H1 (cell line): ENCODE measurements around the gene HNRNPAB. TPM values are rescaled to one million over a fixed set of nuclear protein-coding genes. Genes with fewer than 3 reads are reported as not detected.

ENCODE experiments used
- CTCF ChIA-PET: fragments of 300-600 bp; sonication (Branson Sonifier 250); formaldehyde crosslinking; loops from one replicate; lab custom pipeline; 2021; ENCODE audit not compliant: partially characterized antibody; lab: Charles Lee
- POLR2A ChIA-PET: fragments of 300-600 bp; sonication (Branson Sonifier 250); formaldehyde crosslinking; loops from one replicate; lab custom pipeline; 2021; ENCODE audit warnings: inconsistent platforms; ENCODE audit not compliant: partially characterized antibody; lab: Charles Lee
- DNase-seq, 2 experiments: peaks; one replicate each; pipeline versions ENCODE4 v3.0.0 to v3.0.0-alpha.2; 2010 to 2022; ENCODE audit warnings: low spot score in 2 of 2, low read depth in 1 of 2, mixed read lengths in 1 of 2
- FAIRE-seq: peaks from 2 replicates; lab custom pipeline; 2011; peaks lifted over from hg19 to GRCh38; lab: Jason Lieb, UNC
- H2AFZ ChIP-seq: 2 replicates; pipeline ENCODE4 v1.8.1; 2012; ENCODE audit warnings: low read length, inconsistent platforms
- H2AK5ac ChIP-seq: 2 replicates; pipeline ENCODE4 v1.6.1; 2013; ENCODE audit warnings: low read depth, low read length
- H2BK120ac ChIP-seq: replicated peaks from 2 replicates; pipeline ENCODE3; 2013; ENCODE audit warnings: low read depth, low read length, inconsistent platforms
- H2BK12ac ChIP-seq: 2 replicates; pipeline ENCODE4 v1.6.1; 2013; ENCODE audit warnings: low read depth, low read length
- H2BK15ac ChIP-seq: 2 replicates; pipeline ENCODE4 v1.6.1; 2013; ENCODE audit warnings: low read length
- H2BK20ac ChIP-seq: 2 replicates; pipeline ENCODE4 v1.6.1; 2013; ENCODE audit warnings: low read length
- H2BK5ac ChIP-seq: 2 replicates; pipeline ENCODE4 v1.6.1; 2013; ENCODE audit warnings: low read depth, low read length
- H3K14ac ChIP-seq: 2 replicates; pipeline ENCODE4 v1.6.1; 2013; ENCODE audit warnings: inconsistent platforms; ENCODE audit not compliant: insufficient read length
- H3K18ac ChIP-seq: 2 replicates; pipeline ENCODE4 v1.6.1; 2013; ENCODE audit warnings: low read length; ENCODE audit errors: extremely low read depth
- H3K23ac ChIP-seq: 2 replicates; pipeline ENCODE4 v1.6.1; 2013; ENCODE audit warnings: inconsistent platforms; ENCODE audit not compliant: insufficient read length
- H3K23me2 ChIP-seq: 2 replicates; pipeline ENCODE4 v1.6.1; 2013; ENCODE audit warnings: low read depth, low read length
- H3K27ac ChIP-seq: 2 replicates; pipeline ENCODE4 v1.6.1; 2011; ENCODE audit warnings: low read depth, low read length, inconsistent platforms
- H3K27me3 ChIP-seq, 4 experiments: replicated peaks in 1 of 4; 1 replicate in 1 of 4; 2 replicates in 3 of 4; pipeline versions ENCODE4 v1.6.1 to v1.8.1; 2011 to 2013; ENCODE audit warnings: low read length in 3 of 4, mild to moderate bottlenecking in 3 of 4, inconsistent platforms in 2 of 4, mixed read lengths in 2 of 4, moderate library complexity in 1 of 4; ENCODE audit not compliant: control insufficient read depth in 3 of 4, insufficient read depth in 3 of 4; ENCODE audit errors: extremely low read depth in 1 of 4
- H3K36me3 ChIP-seq, 4 experiments: 2 replicates each; pipeline versions ENCODE4 v1.6.1 to v1.8.1; 2011 to 2013; ENCODE audit warnings: mild to moderate bottlenecking in 4 of 4, low read length in 3 of 4, moderate library complexity in 2 of 4, control low read depth in 1 of 4, inconsistent platforms in 1 of 4; ENCODE audit not compliant: insufficient read depth in 4 of 4, control insufficient read depth in 2 of 4
- H3K4ac ChIP-seq: replicated peaks from 2 replicates; pipeline ENCODE3; 2013; ENCODE audit warnings: low read length, low read depth, mixed read lengths, inconsistent platforms; ENCODE audit not compliant: insufficient read length
- H3K4me1 ChIP-seq, 4 experiments: replicated peaks in 1 of 4; 1 replicate in 1 of 4; 2 replicates in 3 of 4; pipeline versions ENCODE4 v1.6.1 to v1.8.1; 2011 to 2013; ENCODE audit warnings: low read length in 3 of 4, inconsistent platforms in 2 of 4, mixed read lengths in 1 of 4; ENCODE audit not compliant: insufficient read depth in 4 of 4, control insufficient read depth in 3 of 4
- H3K4me2 ChIP-seq, 2 experiments: 2 replicates each; pipeline versions ENCODE4 v1.6.1 to v1.8.1; 2011 to 2013; ENCODE audit warnings: low read depth in 2 of 2, low read length in 2 of 2, control low read depth in 1 of 2, inconsistent platforms in 1 of 2, mild to moderate bottlenecking in 1 of 2; ENCODE audit not compliant: insufficient read depth in 1 of 2
- H3K4me3 ChIP-seq, 4 experiments: fragments of 200-600, 300-600 bp in 1 of 4; sonication (generic), shearing (Covaris generic), sonication (Bioruptor Twin) in 1 of 4; 2 replicates each; pipeline versions ENCODE4 v1.5.1 to v1.8.1; 2011 to 2016; ENCODE audit warnings: low read length in 4 of 4, low read depth in 3 of 4, control low read depth in 2 of 4, inconsistent platforms in 2 of 4, mild to moderate bottlenecking in 2 of 4, mixed read lengths in 1 of 4, moderate library complexity in 1 of 4; ENCODE audit not compliant: insufficient read depth in 2 of 4; ENCODE audit errors: extremely low read depth in 1 of 4
- H3K56ac ChIP-seq: replicated peaks from 2 replicates; pipeline ENCODE3; 2013; ENCODE audit warnings: low read depth, mild to moderate bottlenecking, mixed read lengths, low read length, inconsistent platforms; ENCODE audit not compliant: insufficient read length
- H3K79me1 ChIP-seq: 2 replicates; pipeline ENCODE4 v1.6.1; 2013; ENCODE audit warnings: low read depth, low read length, control low read depth
- H3K79me2 ChIP-seq, 2 experiments: 2 replicates each; pipeline versions ENCODE4 v1.6.1 to v1.8.1; 2012 to 2013; ENCODE audit warnings: low read length in 2 of 2, mild to moderate bottlenecking in 2 of 2, inconsistent platforms in 1 of 2; ENCODE audit not compliant: insufficient read depth in 2 of 2, control insufficient read depth in 1 of 2
- H3K9ac ChIP-seq, 4 experiments: replicated peaks in 1 of 4; 1 replicate in 1 of 4; 2 replicates in 3 of 4; pipeline versions ENCODE4 v1.6.1 to v1.8.1; 2011 to 2013; ENCODE audit warnings: low read depth in 3 of 4, low read length in 3 of 4, control low read depth in 2 of 4, mild to moderate bottlenecking in 2 of 4, moderate library complexity in 2 of 4, inconsistent platforms in 1 of 4; ENCODE audit errors: extremely low read depth in 1 of 4
- H3K9me3 ChIP-seq, 2 experiments: 2 replicates each; pipeline versions ENCODE4 v1.6.1 to v1.8.1; 2012 to 2013; ENCODE audit warnings: mild to moderate bottlenecking in 2 of 2, moderate library complexity in 2 of 2, control low read depth in 1 of 2, inconsistent platforms in 1 of 2, low read depth in 1 of 2, low read length in 1 of 2, mixed read lengths in 1 of 2; ENCODE audit not compliant: insufficient read depth in 2 of 2
- H4K20me1 ChIP-seq, 2 experiments: replicated peaks in 1 of 2; 2 replicates each; pipeline versions ENCODE3 to v1.8.1; 2011 to 2013; ENCODE audit warnings: inconsistent platforms in 2 of 2, low read length in 2 of 2, mild to moderate bottlenecking in 1 of 2; ENCODE audit not compliant: insufficient read depth in 2 of 2, control insufficient read depth in 1 of 2
- H4K5ac ChIP-seq: 2 replicates; pipeline ENCODE4 v1.6.1; 2013; ENCODE audit warnings: low read length, low read depth, mixed read lengths, inconsistent platforms; ENCODE audit not compliant: insufficient read length
- H4K8ac ChIP-seq: 2 replicates; pipeline ENCODE4 v1.8.0; 2013; ENCODE audit warnings: mild to moderate bottlenecking, moderate library complexity, low read length, inconsistent platforms; ENCODE audit not compliant: insufficient read depth; ENCODE audit errors: extremely low read depth
- H4K91ac ChIP-seq: replicated peaks from 2 replicates; pipeline ENCODE3; 2013; ENCODE audit warnings: low read length, mixed read lengths, inconsistent platforms; ENCODE audit not compliant: insufficient read length
- EP300 ChIP-seq, 2 experiments: IDR thresholded peaks; 1 replicate in 1 of 2; 2 replicates in 1 of 2; pipeline ENCODE4 v1.6.1; 2011 to 2012; ENCODE audit warnings: low read depth in 2 of 2, low read length in 2 of 2, mild to moderate bottlenecking in 2 of 2, borderline replicate concordance in 1 of 2, inconsistent platforms in 1 of 2, moderate library complexity in 1 of 2
- JUN ChIP-seq: IDR thresholded peaks from 2 replicates; pipeline ENCODE4 v1.6.1; 2011; ENCODE audit warnings: low read depth, mild to moderate bottlenecking, improper control_type of control experiment, low read length
- KDM1A ChIP-seq: fragments of 200-600, 300-600 bp; sonication (generic); IDR thresholded peaks from 2 replicates; pipeline ENCODE4 v1.7.1; 2016; ENCODE audit warnings: mild to moderate bottlenecking, low read length, borderline replicate concordance
- RFX5 ChIP-seq: IDR thresholded peaks from 2 replicates; pipeline ENCODE4 v1.6.1; 2011; ENCODE audit warnings: low read depth, low read length, improper control_type of control experiment, borderline replicate concordance
- SIX5 ChIP-seq: IDR thresholded peaks from 2 replicates; pipeline ENCODE4 v1.6.1; 2011; ENCODE audit warnings: mild to moderate bottlenecking, low read depth, low read length
- SP4 ChIP-seq: IDR thresholded peaks from 2 replicates; pipeline ENCODE4 v1.6.1; 2012; ENCODE audit warnings: low read length, inconsistent platforms
- SRF ChIP-seq: IDR thresholded peaks from 2 replicates; pipeline ENCODE4 v1.6.1; 2011; ENCODE audit warnings: mild to moderate bottlenecking, low read depth, low read length, moderate library complexity
- TAF7 ChIP-seq: optimal IDR thresholded peaks from 2 replicates; pipeline ENCODE3; 2011; ENCODE audit warnings: low read depth, mild to moderate bottlenecking, inconsistent platforms, low read length, moderate library complexity, borderline replicate concordance
- TBP ChIP-seq: IDR thresholded peaks from 2 replicates; pipeline ENCODE4 v1.6.1; 2011; ENCODE audit warnings: low read depth, low read length, improper control_type of control experiment
- TCF12 ChIP-seq: IDR thresholded peaks from 2 replicates; pipeline ENCODE4 v1.6.1; 2011; ENCODE audit warnings: low read depth, mild to moderate bottlenecking, low read length
- WGBS, 2 experiments: shearing (Covaris generic) in 1 of 2; methylation state at CpG; one replicate each; pipeline versions ENCODE4 v1.1.6 to v1.1.7; 2013 to 2015; ENCODE audit warnings: low lambda C conversion rate in 2 of 2, mixed read lengths in 2 of 2, inconsistent platforms in 1 of 2, low coverage in 1 of 2, missing lambda C conversion rate in 1 of 2; ENCODE audit not compliant: insufficient replicate concordance in 2 of 2, insufficient coverage in 1 of 2, insufficient read length in 1 of 2; ENCODE audit errors: extremely low coverage in 1 of 2, missing lambda C conversion rate in 1 of 2; 5-methylcytosine and 5-hydroxymethylcytosine counted together
- polyA plus RNA-seq, 7 experiments: library from polyadenylated mRNA; depleted of rRNA in 3 of 7; stranded (reverse) in 5 of 7; unstranded in 2 of 7; fragments of >200 nt in 5 of 7; fragments of 200-250 nt in 2 of 7; gene quantifications; 1 replicate in 5 of 7; 2 replicates in 1 of 7; 4 replicates in 1 of 7; pipeline versions ENCODE4 v1.2.1 to v1.2.3, GENCODE V29; 2011 to 2013; ENCODE audit warnings: missing spikeins in 2 of 7, mixed read lengths in 2 of 7
- total RNA-seq: library from RNA; stranded (reverse); fragmentation: NEBNext Ultra II Directional; extraction: Animal tissue kit (Norgen Biotek cat#: 25700); gene quantifications from 2 replicates; pipeline ENCODE4 v1.2.1, GENCODE V29; 2021
- TF ChIP-seq, protein P1 (sequence below): IDR thresholded peaks from 2 replicates; pipeline ENCODE4 v1.6.1; 2012; ENCODE audit warnings: inconsistent platforms
- TF ChIP-seq, protein P2 (sequence below): IDR thresholded peaks from 2 replicates; pipeline ENCODE4 v1.6.1; 2012; ENCODE audit warnings: inconsistent platforms

Gene HNRNPAB
- total and polyA plus RNA-seq, 2 of the 8 experiments (the other 6 are each of a cell fraction or from before 2014, with no cell fraction given): 373 to 563 TPM

DNA sequence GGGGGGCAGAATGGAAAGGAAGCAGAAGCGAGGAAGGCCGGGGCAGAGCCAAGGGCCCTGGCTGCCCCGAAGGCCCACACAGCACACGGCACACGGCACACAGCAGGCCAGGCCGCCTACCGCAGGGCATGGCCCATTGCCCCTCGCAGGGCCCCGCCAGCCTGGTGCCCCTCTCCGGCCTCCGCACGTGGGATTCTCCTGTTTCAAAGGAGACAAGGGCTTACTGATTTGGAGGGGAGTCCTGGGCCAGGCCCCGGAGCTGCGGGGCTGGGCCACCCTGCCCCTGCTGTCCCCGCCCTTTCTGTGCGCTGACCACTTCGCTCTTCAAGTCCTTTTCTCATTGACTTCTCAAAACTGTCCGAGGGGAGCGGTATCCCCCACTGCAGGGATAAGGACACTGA is 36.0 kb downstream of the HNRNPAB start:
- Histone ChIP-seq H2AK5ac (no peak overlapping the region), H3K23ac (no peak overlapping the region), H2BK15ac (no peak overlapping the region), H3K4me2 (no peak overlapping the region), H2BK12ac (no peak overlapping the region), H4K5ac (no peak overlapping the region), H4K91ac (no peak overlapping the region), H3K4me3 (no peak overlapping the region), H3K79me1 (no peaks in the 10 kb centered on the region; the same call in 1 of the 2 replicates), H3K79me2 (no peaks in the 10 kb centered on the region), H2BK5ac (no peak overlapping the region), H3K4me1 (peaks cover 0 to 3% (median 1%) of the 10 kb centered on the region in 4 experiments; a peak in 3 of 7 replicates), H3K23me2 (peaks cover 10% of the 10 kb centered on the region; the same call in 1 of the 2 replicates), H2BK20ac (no peak overlapping the region), H3K56ac (no peak overlapping the region), H3K27ac (no peak overlapping the region), H3K9me3 (no peaks in the 10 kb centered on the region), H3K14ac (no peak overlapping the region), H2AFZ (no peak overlapping the region), H3K9ac (no peak overlapping the region), H3K18ac (no peak overlapping the region), H3K36me3 (no peaks in the 10 kb centered on the region), H2BK120ac (no peak overlapping the region), H4K8ac (no peak overlapping the region), H3K27me3 (no peaks in the 10 kb centered on the region), H4K20me1 (peaks cover 0 to under 1% of the 10 kb centered on the region in 2 experiments), H3K4ac (no peak overlapping the region)
- FAIRE-seq (no peak), DNase-seq (no peak)
- TF ChIP-seq SIX5: no peak
- no peak for TF ChIP-seq TBP
- TF ChIP-seq EP300 (IDR thresholded peaks at IDR 0.05; ENCODE audit: borderline replicate concordance in 1 of 2, low read depth in 2 of 2, low read length in 2 of 2): no peak
- no peak for TF ChIP-seq TAF7
- TF ChIP-seq SRF: no peak
- TF ChIP-seq, protein P1, sequence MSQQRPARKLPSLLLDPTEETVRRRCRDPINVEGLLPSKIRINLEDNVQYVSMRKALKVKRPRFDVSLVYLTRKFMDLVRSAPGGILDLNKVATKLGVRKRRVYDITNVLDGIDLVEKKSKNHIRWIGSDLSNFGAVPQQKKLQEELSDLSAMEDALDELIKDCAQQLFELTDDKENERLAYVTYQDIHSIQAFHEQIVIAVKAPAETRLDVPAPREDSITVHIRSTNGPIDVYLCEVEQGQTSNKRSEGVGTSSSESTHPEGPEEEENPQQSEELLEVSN: no peak
- TF ChIP-seq, protein P2, sequence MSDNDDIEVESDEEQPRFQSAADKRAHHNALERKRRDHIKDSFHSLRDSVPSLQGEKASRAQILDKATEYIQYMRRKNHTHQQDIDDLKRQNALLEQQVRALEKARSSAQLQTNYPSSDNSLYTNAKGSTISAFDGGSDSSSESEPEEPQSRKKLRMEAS: no peak
- TF ChIP-seq RFX5: no peak
- TF ChIP-seq JUN: no peak
- no peak for TF ChIP-seq TCF12
- no peak for TF ChIP-seq KDM1A
- no peak for TF ChIP-seq SP4
- ChIA-PET POLR2A (interaction anchor here (2.2 to 21.6 kb wide), 2 partner anchors 8 to 29 kb away, joined by 6 to 507 read pairs; partner anchors contain the start of genes HNRNPAB and PHYKPL), CTCF (interaction anchor here (0.7 to 1.5 kb wide), 4 partner anchors 9 to 41 kb away, joined by 3 to 7 read pairs (median 4); no protein-coding TSS in a partner anchor)
- 96% methylated on average over 15 of the region's 19 CpGs; no CpG with 5 or more reads in 1 of the 2 experiments for WGBS, 2 experiments
